VCaP (cell line): ENCODE data around the gene SLC25A44.
"Not testable (repeated sequence)": the region's sequence is repeated elsewhere in the genome, so short reads cannot be mapped to it uniquely, and the experiment has no call there.

Source experiments
- H3K27ac ChIP-seq: fragments of 450-650 bp; 2 replicates; pipeline ENCODE4 v1.5.1; 2017
- CTCF ChIP-seq: fragments of 450-650 bp; conservative IDR thresholded peaks from 2 replicates; pipeline ENCODE4 v1.5.1; 2017; ENCODE audit warnings: mild to moderate bottlenecking, moderate library complexity

The SLC25A44 gene

GRCh38 chr1:156180471-156180870, 13.4 kb upstream of the SLC25A44 start:
- H3K27ac ChIP-seq: no peak overlapping the region
- TF ChIP-seq CTCF: no peak

GRCh38 chr1:156181391-156181924, 12.4 kb upstream of the SLC25A44 start:
- H3K27ac ChIP-seq: not testable (repeated sequence)

- not testable (repeated sequence) for H3K27ac ChIP-seq
These were observed 11.7 kb upstream of the SLC25A44 start for GRCh38 chr1:156182010-156182779.

- H3K27ac ChIP-seq: not testable (repeated sequence)
These were observed 7.3 kb upstream of the SLC25A44 start for GRCh38 chr1:156186347-156187177.

- not testable (repeated sequence) for H3K27ac ChIP-seq
These were observed 3.6 kb upstream of the SLC25A44 start for GRCh38 chr1:156190265-156190664.

GRCh38 chr1:156191292-156191964, 2.5 kb upstream of the SLC25A44 start:
- TF ChIP-seq CTCF: no peak
- no peak overlapping the region for H3K27ac ChIP-seq

GRCh38 chr1:156193208-156193487, 756 bp upstream of the SLC25A44 start:
- no peak for TF ChIP-seq CTCF
- peak overlapping the region; percentile 80 for H3K27ac ChIP-seq

GRCh38 chr1:156194300-156194652, 372 bp downstream of the SLC25A44 start:
- H3K27ac ChIP-seq: peak overlapping the region; percentile 80
- TF ChIP-seq CTCF: no peak

GRCh38 chr1:156195853-156196252, 1.9 kb downstream of the SLC25A44 start:
- no peak overlapping the region for H3K27ac ChIP-seq

More at GRCh38 chr1:156195853-156196252, 1.9 kb downstream of the SLC25A44 start:
- no peak for TF ChIP-seq CTCF
